Naive thymus-derived CD4-positive, alpha-beta T cell (primary cell): Measurements from ENCODE around the gene SF3B2. TPM values are rescaled to one million over a fixed set of nuclear protein-coding genes. Genes with fewer than 3 reads are reported as not detected.
"Not testable (repeated sequence)": the region's sequence is repeated elsewhere in the genome, so short reads cannot be mapped to it uniquely, and the experiment has no call there.

Experiments used
- ATAC-seq: fragments of 150-1000 bp; cut with Tn5 transposase; 2 replicates; pipeline ENCODE4 v1.10.0; 2021; ENCODE audit warnings: mild to moderate bottlenecking, moderate library complexity
- CTCF ChIA-PET: fragments of 350-600 bp; sonication (Branson Sonifier 250); formaldehyde crosslinking; loops from one replicate; lab custom pipeline; 2021; ENCODE audit warnings: antibody characterized with exemption; lab: Charles Lee
- POLR2A ChIA-PET: fragments of 350-600 bp; sonication (Branson Sonifier 250); formaldehyde crosslinking; loops from one replicate; lab custom pipeline; 2021; ENCODE audit warnings: antibody characterized with exemption, inconsistent platforms; lab: Charles Lee
- DNase-seq, 9 donors: peaks; one replicate each; pipeline versions ENCODE4 v3.0.0 to v3.0.0-alpha.2; 2020 to 2022; ENCODE audit warnings: mixed read lengths in 1 of 9
- H3K27ac ChIP-seq: one replicate; pipeline ENCODE4 v1.7.0; 2013; ENCODE audit warnings: mild to moderate bottlenecking, low read depth, low read length, moderate library complexity
- H3K27me3 ChIP-seq, 2 donors: one replicate each; pipeline ENCODE4 v1.7.0; 2013; ENCODE audit warnings: low read length in 2 of 2, mild to moderate bottlenecking in 2 of 2, moderate library complexity in 2 of 2; ENCODE audit not compliant: control insufficient read depth in 2 of 2, insufficient read depth in 2 of 2
- H3K36me3 ChIP-seq, 3 experiments: 1 replicate in 2 of 3; 2 replicates in 1 of 3; pipeline ENCODE4 v1.7.0; 2013; ENCODE audit warnings: low read length in 3 of 3, mild to moderate bottlenecking in 3 of 3, moderate library complexity in 1 of 3; ENCODE audit not compliant: insufficient read depth in 3 of 3, control insufficient read depth in 2 of 3
- H3K4me1 ChIP-seq, 2 donors: one replicate each; pipeline ENCODE4 v1.7.0; 2013; ENCODE audit warnings: low read length in 2 of 2, mild to moderate bottlenecking in 2 of 2, moderate library complexity in 1 of 2; ENCODE audit not compliant: control insufficient read depth in 2 of 2, insufficient read depth in 2 of 2
- H3K4me3 ChIP-seq: 2 replicates; pipeline ENCODE4 v1.7.0; 2013; ENCODE audit warnings: mild to moderate bottlenecking, low read length
- H3K9me3 ChIP-seq, 3 experiments: 1 replicate in 2 of 3; 2 replicates in 1 of 3; pipeline ENCODE4 v1.7.0; 2013; ENCODE audit warnings: low read length in 3 of 3; ENCODE audit not compliant: control insufficient read depth in 2 of 3
- H3K27ac Mint-ChIP-seq, 9 donors: one replicate each; pipeline ENCODE4 v1.8.0; 2020 to 2022; ENCODE audit warnings: mixed read lengths in 9 of 9, mild to moderate bottlenecking in 8 of 9, moderate library complexity in 5 of 9, inconsistent platforms in 2 of 9
- H3K27me3 Mint-ChIP-seq, 5 donors: one replicate each; pipeline ENCODE4 v1.8.0; 2021 to 2022; ENCODE audit warnings: mixed read lengths in 5 of 5, mild to moderate bottlenecking in 1 of 5
- H3K36me3 Mint-ChIP-seq, 5 donors: one replicate each; pipeline ENCODE4 v1.8.0; 2020 to 2022; ENCODE audit warnings: mixed read lengths in 5 of 5, mild to moderate bottlenecking in 3 of 5, inconsistent platforms in 1 of 5
- H3K4me1 Mint-ChIP-seq, 7 donors: one replicate each; pipeline ENCODE4 v1.8.0; 2020 to 2022; ENCODE audit warnings: mixed read lengths in 7 of 7, mild to moderate bottlenecking in 3 of 7, inconsistent platforms in 1 of 7
- H3K4me3 Mint-ChIP-seq, 10 donors: one replicate each; pipeline ENCODE4 v1.8.0; 2020 to 2022; ENCODE audit warnings: mild to moderate bottlenecking in 10 of 10, mixed read lengths in 10 of 10, moderate library complexity in 6 of 10, inconsistent platforms in 2 of 10
- H3K9me3 Mint-ChIP-seq, 11 donors: one replicate each; pipeline ENCODE4 v1.8.0; 2020 to 2022; ENCODE audit warnings: mixed read lengths in 11 of 11, mild to moderate bottlenecking in 4 of 11, inconsistent platforms in 1 of 11, moderate library complexity in 1 of 11
- intact Hi-C, 2 donors: fragments of 100-400 bp; cut with micrococcal nuclease; formaldehyde crosslinking; loops; one replicate each; pipeline ENCODE4 v1.15.1; 2023
- polyA plus RNA-seq, 2 donors: library from polyadenylated mRNA; unstranded; fragments of 300-500 nt; fragmentation: Illumina TruSeq; gene quantifications; one replicate each; pipeline ENCODE4 v1.2.3, GENCODE V29; 2021
- total RNA-seq, 6 experiments: library from RNA in 5 of 6; stranded (reverse) in 5 of 6; gene quantifications; 1 replicate in 5 of 6; 2 replicates in 1 of 6; pipeline ENCODE4 v1.2.3 and lab custom pipeline; 2021 to 2026

The SF3B2 gene
- total and polyA plus RNA-seq, 7 experiments from 2014 or later = 81.8 to 248 (median 201) TPM

DNA sequence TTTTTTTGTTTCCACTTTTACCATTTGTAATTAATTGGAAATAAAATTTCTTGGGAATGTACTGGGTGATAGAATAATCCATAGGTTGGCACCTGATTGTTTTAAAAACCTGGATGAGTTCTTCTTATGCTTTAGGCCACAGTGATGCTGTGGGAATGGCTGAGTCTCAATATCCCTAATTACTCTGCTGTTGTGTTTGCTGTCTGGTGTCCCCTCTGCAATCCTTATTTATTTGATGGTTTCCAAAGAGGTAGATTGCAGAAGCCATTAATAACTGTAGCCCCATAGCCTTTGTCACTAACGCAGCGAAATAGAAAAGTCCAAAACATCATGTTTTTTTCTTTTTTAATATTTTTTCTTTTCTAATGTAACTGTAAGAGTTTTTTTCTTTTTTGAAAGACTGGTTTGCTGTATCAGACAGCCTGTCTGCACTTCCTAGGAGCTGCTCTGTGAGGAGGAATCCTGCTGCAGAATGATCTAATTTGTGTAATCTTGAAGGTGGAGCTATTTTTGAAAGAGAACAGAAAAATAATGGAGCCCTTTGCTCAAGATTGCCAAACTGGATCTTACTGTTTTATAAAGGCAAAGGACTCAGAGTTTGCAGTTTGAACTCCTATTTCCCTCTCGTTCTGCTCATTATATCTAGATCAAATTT lies 32.8 kb downstream of the SF3B2 start:
- intact Hi-C loops = no loop called here

DNA sequence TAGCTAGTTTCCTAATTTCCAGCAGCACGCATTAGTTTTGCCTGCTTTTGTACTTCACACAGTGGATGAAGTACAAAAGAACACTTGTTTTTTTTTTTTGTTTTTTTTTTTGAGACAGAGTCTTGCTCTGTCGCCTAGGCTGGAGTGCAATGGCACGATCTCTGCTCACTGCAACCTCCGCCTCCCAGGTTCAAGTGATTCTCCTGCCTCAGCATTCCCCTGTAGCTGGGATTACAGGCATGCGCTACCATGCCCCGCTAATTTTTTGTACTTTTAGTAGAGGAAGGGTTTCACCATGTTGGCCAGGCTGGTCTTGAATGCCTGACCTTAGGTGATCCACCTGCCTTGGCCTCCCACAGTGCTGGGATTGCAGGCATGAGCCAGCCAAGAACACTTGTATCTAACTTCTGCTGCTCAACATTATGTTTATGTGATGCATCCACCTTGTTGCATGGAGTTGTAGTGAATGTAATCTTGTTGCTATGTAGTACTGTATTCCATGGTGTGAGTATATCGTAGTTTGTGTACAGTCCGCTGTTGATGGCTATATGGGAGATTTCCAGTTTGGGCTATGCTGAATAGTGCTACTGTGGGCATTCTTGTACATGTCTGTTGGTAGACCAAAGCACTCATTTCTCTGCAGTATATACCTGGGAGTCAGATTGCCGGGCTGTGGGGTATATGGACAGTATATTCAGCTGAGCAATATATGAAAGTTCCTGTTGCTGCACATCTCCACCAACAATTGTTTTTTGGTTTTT lies 35.2 kb downstream of the SF3B2 start:
- ChIA-PET CTCF (no interaction called here), POLR2A (interaction anchor here (0.6 to 2.6 kb wide), 5 partner anchors 10 to 34 kb away, joined by 3 to 12 read pairs (median 4); no protein-coding TSS in a partner anchor)
- intact Hi-C loops = no loop called here
- Histone ChIP-seq H3K27me3 (no peaks in the 10 kb centered on the region), H3K9me3 (no peaks in the 10 kb centered on the region), H3K36me3 (no peaks in the 10 kb centered on the region), H3K4me1 (peaks cover 30 to 71% of the 10 kb centered on the region in 2 donors), H3K4me3 (no peak overlapping the region), H3K27ac (peak overlapping the region; percentile 32)
- Mint-ChIP-seq H3K9me3 (no peaks in the 10 kb centered on the region), H3K4me1 (peaks cover 33 to 87% (median 69%) of the 10 kb centered on the region in 7 donors), H3K27ac (peak overlapping the region in 8 of 9 donors; percentile 75 to 97 (median 85)), H3K27me3 (no peaks in the 10 kb centered on the region), H3K36me3 (peaks cover 0 to 20% (median 12%) of the 10 kb centered on the region in 5 donors), H3K4me3 (peak overlapping the region in 9 of 10 donors; percentile 37 to 78 (median 62))
- no peak for ATAC-seq
- DNase-seq = no peak

More for the DNA sequence above, 32.8 kb downstream of the SF3B2 start:
- DNase-seq (no peak), ATAC-seq (no peak)
- ChIA-PET POLR2A (interaction anchor here (0.8 to 7.9 kb wide), 7 partner anchors 9 to 31 kb away, joined by 3 to 139 read pairs (median 4); partner anchors contain the start of gene PACS1), CTCF (interaction anchor here (5.8 kb wide), 1 partner anchor 16 kb away, joined by 67 read pairs; the partner anchor contains the start of gene PACS1)
- H3K9me3 Mint-ChIP-seq = no peaks in the 10 kb centered on the region
- peaks cover 57 to 97% (median 85%) of the 10 kb centered on the region in 7 donors for H3K4me1 Mint-ChIP-seq
- H3K27ac Mint-ChIP-seq = peak overlapping the region in 8 of 9 donors; percentile 82 to 100 (median 98)
- Histone ChIP-seq H3K27me3 (no peaks in the 10 kb centered on the region), H3K9me3 (no peaks in the 10 kb centered on the region), H3K27ac (peak overlapping the region; percentile 37), H3K36me3 (no peaks in the 10 kb centered on the region), H3K4me1 (peaks cover 52 to 83% of the 10 kb centered on the region in 2 donors), H3K4me3 (no peak overlapping the region)
- H3K4me3 Mint-ChIP-seq = peak overlapping the region in 9 of 10 donors; percentile 2 to 86 (median 74)
- H3K36me3 Mint-ChIP-seq = peaks cover 0 to 12% (median 9%) of the 10 kb centered on the region in 5 donors
- H3K27me3 Mint-ChIP-seq = no peaks in the 10 kb centered on the region

DNA sequence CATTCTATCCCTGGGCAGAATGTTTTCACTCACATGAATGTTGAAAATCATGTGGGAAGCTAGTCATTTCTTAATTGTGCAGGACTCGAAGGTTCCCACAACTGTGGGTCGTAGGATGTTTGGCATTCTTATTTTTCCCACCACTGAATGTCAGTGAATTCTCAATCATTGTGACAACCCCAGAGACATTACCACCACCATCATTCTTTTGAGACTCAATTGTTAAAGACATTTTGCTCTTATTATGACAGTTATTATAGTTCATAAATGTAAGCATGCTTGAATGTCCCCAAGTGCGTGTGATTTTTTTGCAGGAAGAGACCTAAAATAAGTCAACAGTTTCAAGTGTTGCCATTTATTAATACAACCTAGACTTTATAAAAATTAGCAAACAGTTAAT lies 36.9 kb downstream of the SF3B2 start:
- Histone ChIP-seq H3K27me3 (no peaks in the 10 kb centered on the region), H3K4me1 (peaks cover 14 to 54% of the 10 kb centered on the region in 2 donors), H3K36me3 (no peaks in the 10 kb centered on the region), H3K9me3 (no peaks in the 10 kb centered on the region), H3K4me3 (no peak overlapping the region), H3K27ac (no peak overlapping the region)
- Mint-ChIP-seq H3K4me3 (peak overlapping the region in 4 of 10 donors; percentile 7 to 59 (median 14)), H3K27ac (peak overlapping the region in 8 of 9 donors; percentile 10 to 97 (median 66)), H3K4me1 (peaks cover 20 to 76% (median 61%) of the 10 kb centered on the region in 7 donors), H3K27me3 (no peaks in the 10 kb centered on the region), H3K9me3 (peaks cover 0 to 2% (median 0%) of the 10 kb centered on the region in 11 donors), H3K36me3 (peaks cover 0 to 22% (median 12%) of the 10 kb centered on the region in 5 donors)
- no peak for ATAC-seq
- ChIA-PET POLR2A (interaction anchor here (0.6 to 2.6 kb wide), 5 partner anchors 9 to 179 kb away, joined by 3 to 12 read pairs (median 3); partner anchors contain the start of gene RAB1B), CTCF (interaction anchor here (1.0 to 1.7 kb wide), 4 partner anchors 12 to 132 kb away, joined by 3 to 8 read pairs (median 4); no protein-coding TSS in a partner anchor)
- intact Hi-C loops = no loop called here
- DNase-seq = no peak

DNA sequence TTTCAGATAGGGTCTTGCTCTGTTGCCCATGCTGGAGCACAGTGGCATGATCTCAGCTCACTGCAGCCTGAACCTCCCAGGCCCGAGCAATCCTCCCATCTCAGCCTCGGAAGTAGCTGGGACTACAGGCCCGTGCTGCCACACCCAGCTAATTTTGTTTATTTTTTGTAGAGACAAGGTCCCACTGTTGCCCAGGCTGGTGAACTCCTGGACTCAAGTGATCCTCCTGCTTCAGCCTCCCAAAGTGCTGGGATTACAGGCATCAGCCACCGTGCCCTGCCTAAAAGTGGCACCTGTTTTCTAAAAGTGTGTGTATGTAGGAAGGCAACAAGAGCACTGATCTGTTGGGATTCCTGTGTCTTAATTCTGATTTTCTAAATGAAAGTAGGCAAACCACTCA lies 38.1 kb downstream of the SF3B2 start:
- Mint-ChIP-seq H3K27me3 (no peaks in the 10 kb centered on the region), H3K27ac (peak overlapping the region in 4 of 9 donors; percentile 3 to 72 (median 50)), H3K9me3 (peaks cover 0 to 2% (median 0%) of the 10 kb centered on the region in 11 donors), H3K4me1 (peaks cover 14 to 64% (median 49%) of the 10 kb centered on the region in 7 donors), H3K36me3 (peaks cover 0 to 22% (median 12%) of the 10 kb centered on the region in 5 donors), H3K4me3 (peak overlapping the region in 3 of 10 donors; percentile 15 to 59 (median 29))
- peaks cover 3 to 42% of the 10 kb centered on the region in 2 donors for H3K4me1 ChIP-seq
- ChIA-PET POLR2A (interaction anchor here (0.6 to 2.0 kb wide), 2 partner anchors 9 to 13 kb away, joined by 3 to 9 read pairs; no protein-coding TSS in a partner anchor), CTCF (interaction anchor here (0.7 to 0.8 kb wide), 2 partner anchors 9 to 157 kb away, joined by 3 to 5 read pairs; no protein-coding TSS in a partner anchor)
- no peaks in the 10 kb centered on the region for H3K9me3 ChIP-seq
- H3K27me3 ChIP-seq = no peaks in the 10 kb centered on the region
- no peak overlapping the region for H3K4me3 ChIP-seq
- no peak overlapping the region for H3K27ac ChIP-seq
- no peak for ATAC-seq
- H3K36me3 ChIP-seq = no peaks in the 10 kb centered on the region
- intact Hi-C loops = no loop called here
- DNase-seq = no peak

DNA sequence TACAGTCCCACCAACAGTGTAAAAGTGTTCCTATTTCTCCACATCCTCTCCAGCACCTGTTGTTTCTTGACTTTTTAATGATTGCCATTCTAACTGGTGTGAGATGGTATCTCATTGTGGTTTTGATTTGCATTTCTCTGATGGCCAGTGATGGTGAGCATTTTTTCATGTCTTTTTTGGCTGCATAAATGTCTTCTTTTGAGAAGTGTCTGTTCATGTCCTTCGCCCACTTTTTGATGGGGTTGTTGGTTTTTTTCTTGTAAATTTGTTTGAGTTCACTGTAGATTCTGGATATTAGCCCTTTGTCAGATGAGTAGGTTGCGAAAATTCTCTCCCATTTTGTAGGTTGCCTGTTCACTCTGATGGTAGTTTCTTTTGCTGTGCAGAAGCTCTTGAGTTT lies 40.0 kb downstream of the SF3B2 start:
- ATAC-seq, H3K9me3 ChIP-seq, H3K9me3 Mint-ChIP-seq, H3K27ac ChIP-seq, CTCF ChIA-PET, H3K27me3 Mint-ChIP-seq, H3K4me3 ChIP-seq, H3K4me3 Mint-ChIP-seq, H3K36me3 ChIP-seq, H3K27me3 ChIP-seq, H3K27ac Mint-ChIP-seq, intact Hi-C loops, POLR2A ChIA-PET, DNase-seq: not testable (repeated sequence)
- H3K36me3 Mint-ChIP-seq = peaks cover 0 to 24% (median 12%) of the 10 kb centered on the region in 5 donors
- H3K4me1 Mint-ChIP-seq = peaks cover 10 to 60% (median 43%) of the 10 kb centered on the region in 7 donors
- peaks cover 3 to 28% of the 10 kb centered on the region in 2 donors for H3K4me1 ChIP-seq

DNA sequence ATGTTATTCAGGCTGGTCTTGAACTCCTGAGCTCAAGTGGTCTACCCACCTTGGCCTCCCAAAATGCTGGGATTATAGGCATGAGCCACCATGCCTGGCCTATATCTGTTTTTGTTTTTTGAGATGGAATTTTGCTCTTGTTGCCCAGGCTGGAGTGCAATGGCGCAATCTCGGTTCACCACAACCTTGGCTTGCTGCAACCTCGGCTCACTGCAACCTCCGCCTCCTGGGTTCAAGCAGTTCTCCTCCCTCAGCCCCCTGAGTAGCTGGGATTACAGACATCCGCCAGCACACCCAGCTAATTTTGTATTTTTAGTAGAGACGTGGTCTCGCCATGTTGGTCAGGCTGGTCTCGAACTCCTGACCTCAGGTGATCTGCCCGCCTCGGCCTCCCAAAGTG lies 47.6 kb downstream of the SF3B2 start:
- Mint-ChIP-seq H3K36me3 (peaks cover 0 to 22% (median 10%) of the 10 kb centered on the region in 5 donors), H3K4me3 (peak overlapping the region in 4 of 10 donors; percentile 79 to 96 (median 85)), H3K4me1 (peaks cover 44 to 81% (median 56%) of the 10 kb centered on the region in 7 donors)

More for the DNA sequence above, 47.6 kb downstream of the SF3B2 start:
- H3K27ac Mint-ChIP-seq = peak overlapping the region in 8 of 9 donors; percentile 85 to 99 (median 95)
- POLR2A ChIA-PET = interaction anchor here (0.7 to 5.9 kb wide), 7 partner anchors 11 to 30 kb away, joined by 3 to 45 read pairs (median 4); partner anchors contain the start of gene PACS1
- H3K9me3 ChIP-seq, H3K27me3 ChIP-seq, H3K36me3 ChIP-seq, H3K4me3 ChIP-seq, DNase-seq, H3K27me3 Mint-ChIP-seq, H3K9me3 Mint-ChIP-seq, ATAC-seq: not testable (repeated sequence)
- CTCF ChIA-PET = interaction anchor here (0.9 kb wide), 1 partner anchor 27 kb away, joined by 4 read pairs; no protein-coding TSS in a partner anchor
- peaks cover 26 to 61% of the 10 kb centered on the region in 2 donors for H3K4me1 ChIP-seq
- H3K27ac ChIP-seq = peak overlapping the region; percentile 69
- intact Hi-C loops = loop anchor here (1.0 to 5.0 kb wide), 6 partner anchors 15 to 35 kb away; no protein-coding TSS in a partner anchor
